ENCODE measurements around the gene TMEM126A. TPM values are rescaled to one million over a fixed set of nuclear protein-coding genes. Genes with fewer than 3 reads are reported as not detected.

TMEM126A gene
- total and polyA plus RNA-seq, 2 of the 8 experiments (the other 6 are each of a cell fraction or from before 2014, with no cell fraction given): 33.7 to 58.7 TPM

DNA sequence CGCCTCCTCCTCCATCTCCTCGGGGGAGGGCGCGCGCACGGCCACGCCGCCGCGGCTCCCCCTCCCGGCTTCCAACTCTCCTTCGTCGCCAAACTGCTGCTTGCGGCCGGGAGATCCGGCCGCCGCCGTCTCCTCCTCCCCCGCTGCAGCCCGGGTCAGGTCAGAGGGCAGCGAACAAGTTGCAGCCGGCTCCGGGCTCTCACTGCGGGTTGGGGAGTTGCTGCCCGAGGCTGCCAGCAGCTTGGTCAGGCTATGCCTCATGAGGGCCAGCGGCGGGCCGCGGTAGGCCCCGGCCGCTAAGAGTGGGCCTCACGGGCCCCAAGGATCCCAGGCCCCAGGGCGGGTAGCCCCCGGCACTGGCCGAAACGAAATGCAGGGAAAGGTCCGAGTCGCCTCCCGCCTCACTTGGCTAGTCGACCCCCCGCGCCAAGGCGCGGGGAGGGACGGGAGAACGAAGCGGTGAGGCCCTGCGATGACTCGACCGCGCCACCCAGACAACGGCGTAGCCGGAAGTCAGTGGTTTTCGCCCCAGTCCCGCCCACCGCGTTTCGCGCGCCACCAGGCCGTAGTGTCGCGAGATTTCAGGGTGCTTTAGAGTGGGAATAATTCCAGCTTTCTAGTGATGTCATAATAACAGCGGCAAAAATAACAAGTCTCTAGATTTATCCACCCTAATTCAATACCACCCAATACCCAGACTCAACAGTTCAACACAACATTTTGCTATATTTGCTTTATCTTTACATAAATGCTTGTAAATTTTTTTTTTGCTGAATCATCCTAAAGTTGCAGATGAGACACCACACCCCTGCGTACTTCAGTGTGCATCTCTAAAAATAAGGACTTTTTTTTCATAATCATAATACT is 17.1 kb downstream of the TMEM126A start, which contains the start of gene CREBZF (continued):
- TF ChIP-seq, protein P1, sequence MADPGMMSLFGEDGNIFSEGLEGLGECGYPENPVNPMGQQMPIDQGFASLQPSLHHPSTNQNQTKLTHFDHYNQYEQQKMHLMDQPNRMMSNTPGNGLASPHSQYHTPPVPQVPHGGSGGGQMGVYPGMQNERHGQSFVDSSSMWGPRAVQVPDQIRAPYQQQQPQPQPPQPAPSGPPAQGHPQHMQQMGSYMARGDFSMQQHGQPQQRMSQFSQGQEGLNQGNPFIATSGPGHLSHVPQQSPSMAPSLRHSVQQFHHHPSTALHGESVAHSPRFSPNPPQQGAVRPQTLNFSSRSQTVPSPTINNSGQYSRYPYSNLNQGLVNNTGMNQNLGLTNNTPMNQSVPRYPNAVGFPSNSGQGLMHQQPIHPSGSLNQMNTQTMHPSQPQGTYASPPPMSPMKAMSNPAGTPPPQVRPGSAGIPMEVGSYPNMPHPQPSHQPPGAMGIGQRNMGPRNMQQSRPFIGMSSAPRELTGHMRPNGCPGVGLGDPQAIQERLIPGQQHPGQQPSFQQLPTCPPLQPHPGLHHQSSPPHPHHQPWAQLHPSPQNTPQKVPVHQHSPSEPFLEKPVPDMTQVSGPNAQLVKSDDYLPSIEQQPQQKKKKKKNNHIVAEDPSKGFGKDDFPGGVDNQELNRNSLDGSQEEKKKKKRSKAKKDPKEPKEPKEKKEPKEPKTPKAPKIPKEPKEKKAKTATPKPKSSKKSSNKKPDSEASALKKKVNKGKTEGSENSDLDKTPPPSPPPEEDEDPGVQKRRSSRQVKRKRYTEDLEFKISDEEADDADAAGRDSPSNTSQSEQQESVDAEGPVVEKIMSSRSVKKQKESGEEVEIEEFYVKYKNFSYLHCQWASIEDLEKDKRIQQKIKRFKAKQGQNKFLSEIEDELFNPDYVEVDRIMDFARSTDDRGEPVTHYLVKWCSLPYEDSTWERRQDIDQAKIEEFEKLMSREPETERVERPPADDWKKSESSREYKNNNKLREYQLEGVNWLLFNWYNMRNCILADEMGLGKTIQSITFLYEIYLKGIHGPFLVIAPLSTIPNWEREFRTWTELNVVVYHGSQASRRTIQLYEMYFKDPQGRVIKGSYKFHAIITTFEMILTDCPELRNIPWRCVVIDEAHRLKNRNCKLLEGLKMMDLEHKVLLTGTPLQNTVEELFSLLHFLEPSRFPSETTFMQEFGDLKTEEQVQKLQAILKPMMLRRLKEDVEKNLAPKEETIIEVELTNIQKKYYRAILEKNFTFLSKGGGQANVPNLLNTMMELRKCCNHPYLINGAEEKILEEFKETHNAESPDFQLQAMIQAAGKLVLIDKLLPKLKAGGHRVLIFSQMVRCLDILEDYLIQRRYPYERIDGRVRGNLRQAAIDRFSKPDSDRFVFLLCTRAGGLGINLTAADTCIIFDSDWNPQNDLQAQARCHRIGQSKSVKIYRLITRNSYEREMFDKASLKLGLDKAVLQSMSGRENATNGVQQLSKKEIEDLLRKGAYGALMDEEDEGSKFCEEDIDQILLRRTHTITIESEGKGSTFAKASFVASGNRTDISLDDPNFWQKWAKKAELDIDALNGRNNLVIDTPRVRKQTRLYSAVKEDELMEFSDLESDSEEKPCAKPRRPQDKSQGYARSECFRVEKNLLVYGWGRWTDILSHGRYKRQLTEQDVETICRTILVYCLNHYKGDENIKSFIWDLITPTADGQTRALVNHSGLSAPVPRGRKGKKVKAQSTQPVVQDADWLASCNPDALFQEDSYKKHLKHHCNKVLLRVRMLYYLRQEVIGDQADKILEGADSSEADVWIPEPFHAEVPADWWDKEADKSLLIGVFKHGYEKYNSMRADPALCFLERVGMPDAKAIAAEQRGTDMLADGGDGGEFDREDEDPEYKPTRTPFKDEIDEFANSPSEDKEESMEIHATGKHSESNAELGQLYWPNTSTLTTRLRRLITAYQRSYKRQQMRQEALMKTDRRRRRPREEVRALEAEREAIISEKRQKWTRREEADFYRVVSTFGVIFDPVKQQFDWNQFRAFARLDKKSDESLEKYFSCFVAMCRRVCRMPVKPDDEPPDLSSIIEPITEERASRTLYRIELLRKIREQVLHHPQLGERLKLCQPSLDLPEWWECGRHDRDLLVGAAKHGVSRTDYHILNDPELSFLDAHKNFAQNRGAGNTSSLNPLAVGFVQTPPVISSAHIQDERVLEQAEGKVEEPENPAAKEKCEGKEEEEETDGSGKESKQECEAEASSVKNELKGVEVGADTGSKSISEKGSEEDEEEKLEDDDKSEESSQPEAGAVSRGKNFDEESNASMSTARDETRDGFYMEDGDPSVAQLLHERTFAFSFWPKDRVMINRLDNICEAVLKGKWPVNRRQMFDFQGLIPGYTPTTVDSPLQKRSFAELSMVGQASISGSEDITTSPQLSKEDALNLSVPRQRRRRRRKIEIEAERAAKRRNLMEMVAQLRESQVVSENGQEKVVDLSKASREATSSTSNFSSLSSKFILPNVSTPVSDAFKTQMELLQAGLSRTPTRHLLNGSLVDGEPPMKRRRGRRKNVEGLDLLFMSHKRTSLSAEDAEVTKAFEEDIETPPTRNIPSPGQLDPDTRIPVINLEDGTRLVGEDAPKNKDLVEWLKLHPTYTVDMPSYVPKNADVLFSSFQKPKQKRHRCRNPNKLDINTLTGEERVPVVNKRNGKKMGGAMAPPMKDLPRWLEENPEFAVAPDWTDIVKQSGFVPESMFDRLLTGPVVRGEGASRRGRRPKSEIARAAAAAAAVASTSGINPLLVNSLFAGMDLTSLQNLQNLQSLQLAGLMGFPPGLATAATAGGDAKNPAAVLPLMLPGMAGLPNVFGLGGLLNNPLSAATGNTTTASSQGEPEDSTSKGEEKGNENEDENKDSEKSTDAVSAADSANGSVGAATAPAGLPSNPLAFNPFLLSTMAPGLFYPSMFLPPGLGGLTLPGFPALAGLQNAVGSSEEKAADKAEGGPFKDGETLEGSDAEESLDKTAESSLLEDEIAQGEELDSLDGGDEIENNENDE (IDR thresholded peaks at IDR 0.05; ENCODE audit: insufficient replicate concordance, low read length): no peak
- no peak for TF ChIP-seq RAD21 (IDR thresholded peaks at IDR 0.05 in 1 of 2, conservative IDR thresholded peaks at IDR 0.05 in 1 of 2; ENCODE audit: low read depth in 2 of 2, low read length in 2 of 2)
- no peak; the same call in 1 of the 2 replicates for TF ChIP-seq GABPA (IDR thresholded peaks at IDR 0.05; ENCODE audit: borderline replicate concordance, insufficient read depth, low read length)
- no peak for TF ChIP-seq FOSL1 (IDR thresholded peaks at IDR 0.05; ENCODE audit: insufficient read depth, low read depth, low read length)
- peak; percentile 82 to 97 for TF ChIP-seq POLR2A (IDR thresholded peaks at IDR 0.05; ENCODE audit: control extremely low read depth in 1 of 2, low read depth in 2 of 2, low read length in 2 of 2)
- TF ChIP-seq NANOG (IDR thresholded peaks at IDR 0.05; ENCODE audit: insufficient read depth, low read depth, low read length, poor library complexity, severe bottlenecking): no peak
- TF ChIP-seq HDAC2 (IDR thresholded peaks at IDR 0.05; ENCODE audit: borderline replicate concordance in 1 of 2, low read depth in 2 of 2, low read length in 2 of 2): no peak; a peak in 1 of 4 replicates
- no peak for TF ChIP-seq RXRA (IDR thresholded peaks at IDR 0.05; ENCODE audit: insufficient read depth, low read depth, low read length)
